GM12878 (cell line): ENCODE results near the gene GABPB2. TPM values are rescaled to one million over a fixed set of nuclear protein-coding genes. Genes with fewer than 3 reads are reported as not detected.

Experiments
- ATAC-seq: fragments of 200-7000 bp; cut with Tn5 transposase; 3 replicates; pipeline ENCODE4 v1.9.1; 2020; ENCODE audit warnings: mild to moderate bottlenecking, moderate library complexity
- BruUV-seq: library from RNA; stranded (reverse); fragments of 400-500 nt; replicated peaks from 2 replicates; lab custom pipeline; 2021; lab: Mats Ljungman, UMichigan
- CTCF ChIA-PET: fragments of 300-600 bp; sonication (Branson Sonifier 250); formaldehyde crosslinking; extraction: SDS; loops from one replicate; lab custom pipeline; 2021; ENCODE audit warnings: inconsistent platforms; lab: Yijun Ruan, JAX
- POLR2A ChIA-PET: fragments of 350-600 bp; formaldehyde crosslinking; extraction: SDS; loops from one replicate; lab custom pipeline; 2021; ENCODE audit warnings: inconsistent platforms; lab: Charles Lee
- RAD21 ChIA-PET: fragments of 300-600 bp; sonication (Branson Sonifier 250); formaldehyde crosslinking; loops from one replicate; lab custom pipeline; 2023; ENCODE audit warnings: antibody characterized with exemption; ENCODE audit not compliant: unreplicated experiment; lab: Charles Lee
- SMC1A ChIA-PET: fragments of 300-600 bp; sonication (Branson Sonifier 250); formaldehyde crosslinking; loops from one replicate; lab custom pipeline; 2023; ENCODE audit not compliant: unreplicated experiment, uncharacterized antibody; lab: Charles Lee
- DNase-seq: peaks from one replicate; pipeline ENCODE4 v3.0.0-alpha.2; 2011; ENCODE audit warnings: low read depth, low spot score
- FAIRE-seq: peaks from 3 replicates; lab custom pipeline; 2011; peaks lifted over from hg19 to GRCh38; lab: Jason Lieb, UNC
- H2AFZ ChIP-seq: 2 replicates; pipeline ENCODE4 v1.6.0; 2011; ENCODE audit warnings: low read depth, low read length, control low read depth; ENCODE audit not compliant: control insufficient read depth
- H3K27ac ChIP-seq: 2 replicates; pipeline ENCODE4 v1.5.1; 2011; ENCODE audit warnings: control low read depth; ENCODE audit not compliant: control insufficient read depth, insufficient read depth
- H3K27me3 ChIP-seq, 2 experiments: replicated peaks in 1 of 2; 2 replicates each; pipeline versions ENCODE4 v1.6.0 to v1.6.1; 2011; ENCODE audit warnings: low read length in 1 of 2; ENCODE audit not compliant: control insufficient read depth in 2 of 2, insufficient read depth in 2 of 2
- H3K36me3 ChIP-seq, 2 experiments: 2 replicates each; pipeline ENCODE4 v1.5.1; 2011; ENCODE audit warnings: low read length in 1 of 2; ENCODE audit not compliant: control insufficient read depth in 2 of 2, insufficient read depth in 2 of 2
- H3K4me1 ChIP-seq: 2 replicates; pipeline ENCODE4 v1.6.1; 2011; ENCODE audit warnings: mild to moderate bottlenecking, low read length, moderate library complexity, mixed read lengths; ENCODE audit not compliant: control insufficient read depth, insufficient read depth
- H3K4me2 ChIP-seq: 2 replicates; pipeline ENCODE4 v1.6.0; 2011; ENCODE audit warnings: control low read depth; ENCODE audit not compliant: control insufficient read depth, insufficient read depth
- H3K4me3 ChIP-seq: fragments of 200-600 bp; sonication (generic); 2 replicates; pipeline ENCODE4 v1.5.1; 2016
- H3K79me2 ChIP-seq: 2 replicates; pipeline ENCODE4 v1.6.0; 2011; ENCODE audit warnings: low read length; ENCODE audit not compliant: control insufficient read depth, insufficient read depth
- H3K9ac ChIP-seq: 2 replicates; pipeline ENCODE4 v1.8.0; 2011; ENCODE audit warnings: low read length, control low read depth, mixed read lengths; ENCODE audit not compliant: control insufficient read depth, insufficient read depth
- H3K9me3 ChIP-seq: replicated peaks from 3 replicates; pipeline ENCODE4 v1.5.1; 2011; ENCODE audit warnings: mild to moderate bottlenecking, low read length; ENCODE audit not compliant: control insufficient read depth, insufficient read depth
- H4K20me1 ChIP-seq: 2 replicates; pipeline ENCODE4 v1.6.0; 2011; ENCODE audit not compliant: control insufficient read depth, insufficient read depth
- HCFC1 ChIP-seq: fragments of 150-350 bp; IDR thresholded peaks from 2 replicates; pipeline ENCODE4 v1.6.1; 2014; ENCODE audit warnings: low read length
- HDGF ChIP-seq: fragments of 450-650 bp; IDR thresholded peaks from 2 replicates; pipeline ENCODE4 v1.6.1; 2016; ENCODE audit warnings: antibody characterized with exemption
- NFYA ChIP-seq: IDR thresholded peaks from 2 replicates; pipeline ENCODE4 v1.6.1; 2011; ENCODE audit warnings: low read depth, mild to moderate bottlenecking, low read length, improper control_type of control experiment, borderline replicate concordance
- ZBED1 ChIP-seq: IDR thresholded peaks from 2 replicates; pipeline ENCODE4 v1.6.1; 2016; ENCODE audit warnings: borderline replicate concordance
- ZBTB4 ChIP-seq: fragments of 450-650 bp; formaldehyde crosslinking; IDR thresholded peaks from 2 replicates; pipeline ENCODE4 v1.4.0; 2022; ENCODE audit warnings: mild to moderate bottlenecking, moderate library complexity
- ZNF274 ChIP-seq: IDR thresholded peaks from one replicate; pipeline ENCODE4 v1.8.0; 2011; ENCODE audit not compliant: insufficient read length, insufficient read depth
- WGBS: methylation state at CpG from one replicate; pipeline ENCODE4 v1.1.6; 2016; ENCODE audit warnings: low lambda C conversion rate; ENCODE audit not compliant: insufficient replicate concordance, insufficient coverage; ENCODE audit errors: missing lambda C conversion rate; 5-methylcytosine and 5-hydroxymethylcytosine counted together
- in situ Hi-C: fragments of 300-500 bp; cut with MboI; formaldehyde crosslinking; loops from 9 replicates; pipeline ENCODE4 v1.14.3; 2018; ENCODE audit warnings: mixed read lengths
- intact Hi-C: fragments of 100-400 bp; cut with micrococcal nuclease; formaldehyde crosslinking; loops from one replicate; pipeline ENCODE4 v1.14.2; 2022; ENCODE audit not compliant: unreplicated experiment
- polyA plus RNA-seq, 11 experiments: library from polyadenylated mRNA; depleted of rRNA in 4 of 11; unstranded in 6 of 11; stranded (reverse) in 5 of 11; fragments of >200 nt; fragmentation: Nextera tagmentation in 4 of 11; fragmentation: Illumina TruSeq in 1 of 11; extraction: Ambion mirVana in 4 of 11; extraction: Trizol in 1 of 11; gene quantifications; 1 replicate in 1 of 11; 2 replicates in 10 of 11; pipeline versions ENCODE4 v1.2.1 to v1.2.3, GENCODE V29; 2011 to 2016; ENCODE audit warnings: inconsistent platforms in 2 of 11, missing spikeins in 2 of 11, low read depth in 1 of 11
- total RNA-seq, 4 experiments: library from RNA; depleted of rRNA in 3 of 4; stranded (reverse); fragments of >200 nt in 3 of 4; fragmentation: Illumina TruSeq in 1 of 4; extraction: Trizol in 1 of 4; gene quantifications; 2 replicates each; pipeline versions ENCODE4 v1.2.1 to v1.2.3, GENCODE V29; 2013 to 2021

GABPB2 gene
- total and polyA plus RNA-seq, 10 of the 15 experiments (the other 5 are each of a cell fraction or from before 2014, with no cell fraction given): 2.3 to 10.5 (median 6.9) TPM

- SMC1A ChIA-PET: interaction anchor here (1.7 kb wide), 1 partner anchor 19 kb away, joined by 3 read pairs; no protein-coding TSS in a partner anchor
- H3K36me3 ChIP-seq: peaks cover 4 to 5% of the 10 kb centered on the region in 2 experiments; a peak in 2 of 4 replicates
- H3K4me1 ChIP-seq: no peaks in the 10 kb centered on the region
- no peak overlapping the region for H2AFZ ChIP-seq
- in situ Hi-C loops: no loop called here
- H4K20me1 ChIP-seq: no peaks in the 10 kb centered on the region
- no peaks in the 10 kb centered on the region for H3K27me3 ChIP-seq
- ATAC-seq (no peak), DNase-seq (no peak), FAIRE-seq (no peak)
- H3K9me3 ChIP-seq: no peaks in the 10 kb centered on the region
- RAD21 ChIA-PET: no interaction called here
- H3K9ac ChIP-seq: no peak overlapping the region
- TF ChIP-seq NFYA (no peak), ZBED1 (no peak), HCFC1 (no peak), ZNF274 (no peak), HDGF (no peak), ZBTB4 (CRISPR knock-in tag) (no peak)
- intact Hi-C loops: no loop called here
- H3K79me2 ChIP-seq: no peaks in the 10 kb centered on the region
- no peak overlapping the region for H3K4me3 ChIP-seq
- CTCF ChIA-PET: interaction anchor here (0.6 to 1.8 kb wide), 4 partner anchors 15 to 201 kb away, joined by 3 to 6 read pairs (median 4); partner anchors contain the start of genes C1orf56 and TNFAIP8L2
- no peak overlapping the region for H3K27ac ChIP-seq
- H3K4me2 ChIP-seq: no peak overlapping the region
- 97% methylated on average over 8 of the region's 8 CpGs for WGBS
- POLR2A ChIA-PET: no interaction called here
- no TSS peak for BruUV-seq
Measured at GRCh38 chr1:151032164-151032563, 38.4 kb upstream of the GABPB2 start.
